CD14-positive monocyte (primary cell): ENCODE data around the gene PTGIR. TPM values are rescaled to one million over a fixed set of nuclear protein-coding genes. Genes with fewer than 3 reads are reported as not detected.

Source experiments
- DNase-seq, 3 donors: peaks; one replicate each; pipeline ENCODE4 v3.0.0-alpha.2; 2011 to 2022
- H2AFZ ChIP-seq: 2 replicates; pipeline ENCODE4 v1.6.0; 2012; ENCODE audit warnings: mild to moderate bottlenecking, low read depth, low read length, inconsistent platforms; ENCODE audit not compliant: insufficient read depth, poor library complexity, severe bottlenecking
- H3K27ac ChIP-seq, 2 donors: 1 replicate in 1 of 2; 2 replicates in 1 of 2; pipeline ENCODE4 v1.5.1; 2012 to 2013; ENCODE audit warnings: low read length in 2 of 2, control low read depth in 1 of 2, inconsistent platforms in 1 of 2, low read depth in 1 of 2, mild to moderate bottlenecking in 1 of 2
- H3K27me3 ChIP-seq, 2 donors: one replicate each; pipeline versions ENCODE4 v1.6.0 to v1.6.1; 2011 to 2013; ENCODE audit warnings: low read length in 2 of 2; ENCODE audit not compliant: control insufficient read depth in 2 of 2, insufficient read depth in 2 of 2
- H3K36me3 ChIP-seq, 2 donors: replicated peaks in 1 of 2; 1 replicate in 1 of 2; 2 replicates in 1 of 2; pipeline versions ENCODE4 v1.5.1 to v1.6.1; 2012 to 2013; ENCODE audit warnings: low read length in 2 of 2, control low read depth in 1 of 2, inconsistent platforms in 1 of 2, mild to moderate bottlenecking in 1 of 2; ENCODE audit not compliant: insufficient read depth in 2 of 2, control insufficient read depth in 1 of 2
- H3K4me1 ChIP-seq, 2 donors: 1 replicate in 1 of 2; 2 replicates in 1 of 2; pipeline versions ENCODE4 v1.5.1 to v1.6.1; 2012 to 2013; ENCODE audit warnings: low read length in 2 of 2, control low read depth in 1 of 2, inconsistent platforms in 1 of 2, mild to moderate bottlenecking in 1 of 2, moderate library complexity in 1 of 2; ENCODE audit not compliant: insufficient read depth in 2 of 2, control insufficient read depth in 1 of 2
- H3K4me2 ChIP-seq: replicated peaks from 2 replicates; pipeline ENCODE3; 2012; ENCODE audit warnings: low read length, moderate library complexity, mild to moderate bottlenecking; ENCODE audit not compliant: poor library complexity, severe bottlenecking; ENCODE audit errors: extremely low read depth
- H3K4me3 ChIP-seq, 3 experiments: fragments of 200-600 bp in 1 of 3; sonication (generic) in 1 of 3; replicated peaks in 1 of 3; 1 replicate in 2 of 3; 2 replicates in 1 of 3; pipeline ENCODE4 v1.5.1; 2011 to 2013; ENCODE audit warnings: low read length in 3 of 3, mild to moderate bottlenecking in 3 of 3, control low read depth in 2 of 3, low read depth in 2 of 3, inconsistent platforms in 1 of 3, moderate library complexity in 1 of 3
- H3K79me2 ChIP-seq: 2 replicates; pipeline ENCODE4 v1.6.0; 2012; ENCODE audit warnings: mild to moderate bottlenecking, control low read depth, inconsistent platforms, low read length, moderate library complexity; ENCODE audit not compliant: insufficient read depth
- H3K9ac ChIP-seq: 2 replicates; pipeline ENCODE4 v1.6.0; 2017; ENCODE audit warnings: low read length, mild to moderate bottlenecking; ENCODE audit not compliant: insufficient read depth, poor library complexity, severe bottlenecking
- H3K9me3 ChIP-seq, 2 donors: replicated peaks in 1 of 2; 1 replicate in 1 of 2; 2 replicates in 1 of 2; pipeline versions ENCODE4 v1.5.1 to v1.6.1; 2012 to 2013; ENCODE audit warnings: low read length in 2 of 2, control low read depth in 1 of 2; ENCODE audit not compliant: control insufficient read depth in 1 of 2, insufficient read depth in 1 of 2
- H4K20me1 ChIP-seq: 2 replicates; pipeline ENCODE4 v1.6.0; 2012; ENCODE audit warnings: mild to moderate bottlenecking, low read length, control low read depth, moderate library complexity; ENCODE audit not compliant: insufficient read depth
- H3K27ac Mint-ChIP-seq, 7 donors: one replicate each; pipeline ENCODE4 v1.8.0; 2020; ENCODE audit warnings: mild to moderate bottlenecking in 7 of 7, mixed read lengths in 7 of 7, moderate library complexity in 6 of 7, inconsistent platforms in 2 of 7
- H3K27me3 Mint-ChIP-seq, 3 donors: one replicate each; pipeline ENCODE4 v1.8.0; 2021 to 2022; ENCODE audit warnings: low read depth in 3 of 3, mild to moderate bottlenecking in 3 of 3, mixed read lengths in 3 of 3, moderate library complexity in 3 of 3, inconsistent platforms in 1 of 3
- H3K36me3 Mint-ChIP-seq, 2 donors: one replicate each; pipeline ENCODE4 v1.8.0; 2020; ENCODE audit warnings: mixed read lengths in 2 of 2, inconsistent platforms in 1 of 2, mild to moderate bottlenecking in 1 of 2
- H3K4me1 Mint-ChIP-seq: one replicate; pipeline ENCODE4 v1.8.0; 2020; ENCODE audit warnings: mild to moderate bottlenecking, mixed read lengths
- H3K4me3 Mint-ChIP-seq, 2 donors: one replicate each; pipeline ENCODE4 v1.8.0; 2020; ENCODE audit warnings: mild to moderate bottlenecking in 2 of 2, mixed read lengths in 2 of 2, moderate library complexity in 1 of 2
- H3K9me3 Mint-ChIP-seq, 7 donors: one replicate each; pipeline ENCODE4 v1.8.0; 2020 to 2022; ENCODE audit warnings: mixed read lengths in 7 of 7, mild to moderate bottlenecking in 6 of 7, moderate library complexity in 6 of 7, inconsistent platforms in 2 of 7
- CTCF ChIP-seq: fragments of 200-600 bp; IDR thresholded peaks from one replicate; pipeline ENCODE4 v1.8.0; 2022; ENCODE audit warnings: antibody characterized with exemption, mild to moderate bottlenecking
- WGBS: methylation state at CpG from one replicate; pipeline ENCODE4 v1.1.5; 2013; ENCODE audit warnings: missing lambda C conversion rate; ENCODE audit not compliant: insufficient coverage; 5-methylcytosine and 5-hydroxymethylcytosine counted together
- intact Hi-C, 2 donors: fragments of 100-400 bp; cut with micrococcal nuclease; formaldehyde crosslinking; loops; one replicate each; pipeline versions ENCODE4 v1.15.0 to v1.15.1; 2023
- polyA plus RNA-seq, 3 donors: library from polyadenylated mRNA; depleted of rRNA in 1 of 3; unstranded in 2 of 3; stranded (reverse) in 1 of 3; fragments of 300-500 nt in 2 of 3; fragments of >200 nt in 1 of 3; fragmentation: Illumina TruSeq in 2 of 3; gene quantifications; 1 replicate in 2 of 3; 2 replicates in 1 of 3; pipeline ENCODE4 v1.2.3, GENCODE V29; 2012 to 2021

PTGIR gene
- polyA plus RNA-seq, 3 donors = 12.8 to 51.2 (median 14.1) TPM

- Mint-ChIP-seq H3K4me3 (no peak overlapping the region), H3K27me3 (peaks cover 3 to 4% (median 4%) of the 10 kb centered on the region in 3 donors), H3K27ac (no peak overlapping the region), H3K36me3 (no peaks in the 10 kb centered on the region), H3K4me1 (peaks cover 7% of the 10 kb centered on the region), H3K9me3 (peaks cover 0 to 6% (median 0%) of the 10 kb centered on the region in 7 donors)
- no peak for DNase-seq
- Histone ChIP-seq H2AFZ (no peak overlapping the region), H3K9ac (no peak overlapping the region), H3K9me3 (no peaks in the 10 kb centered on the region), H3K27me3 (no peaks in the 10 kb centered on the region), H3K4me2 (no peak overlapping the region), H4K20me1 (no peaks in the 10 kb centered on the region), H3K4me1 (no peaks in the 10 kb centered on the region), H3K27ac (no peak overlapping the region), H3K36me3 (no peaks in the 10 kb centered on the region), H3K79me2 (no peaks in the 10 kb centered on the region), H3K4me3 (no peak overlapping the region)
- WGBS = no CpG with 5 or more reads among the region's 3 CpGs
- TF ChIP-seq CTCF = no peak
- intact Hi-C loops = no loop called here
These were observed 33.0 kb downstream of the PTGIR start for GRCh38 chr19:46591870-46592269.

- H4K20me1 ChIP-seq = no peaks in the 10 kb centered on the region
- Mint-ChIP-seq H3K9me3 (peaks cover 0 to 6% (median 0%) of the 10 kb centered on the region in 7 donors), H3K4me1 (peaks cover 7% of the 10 kb centered on the region), H3K27ac (no peak overlapping the region), H3K4me3 (no peak overlapping the region), H3K27me3 (peaks cover 3 to 4% (median 4%) of the 10 kb centered on the region in 3 donors), H3K36me3 (no peaks in the 10 kb centered on the region)
- no peak overlapping the region for H3K4me2 ChIP-seq
- TF ChIP-seq CTCF = no peak
- H3K27me3 ChIP-seq = no peaks in the 10 kb centered on the region
- H3K27ac ChIP-seq = no peak overlapping the region
- no peak overlapping the region for H3K9ac ChIP-seq
- H3K79me2 ChIP-seq = no peaks in the 10 kb centered on the region
- no peaks in the 10 kb centered on the region for H3K36me3 ChIP-seq
- intact Hi-C loops = no loop called here
- no peaks in the 10 kb centered on the region for H3K9me3 ChIP-seq
- H3K4me1 ChIP-seq = no peaks in the 10 kb centered on the region
- no peak overlapping the region for H2AFZ ChIP-seq
- H3K4me3 ChIP-seq = no peak overlapping the region
- DNase-seq = no peak
- 100% methylated on average over 3 of the region's 4 CpGs for WGBS
These were observed 33.6 kb downstream of the PTGIR start for GRCh38 chr19:46591254-46591653.
